CD14-positive monocyte (primary cell): Measurements from ENCODE around the gene FAM193A. TPM values are rescaled to one million over a fixed set of nuclear protein-coding genes. Genes with fewer than 3 reads are reported as not detected.

ENCODE experiments used
- DNase-seq, 3 donors: peaks; one replicate each; pipeline ENCODE4 v3.0.0-alpha.2; 2011 to 2022
- H2AFZ ChIP-seq: 2 replicates; pipeline ENCODE4 v1.6.0; 2012; ENCODE audit warnings: mild to moderate bottlenecking, low read depth, low read length, inconsistent platforms; ENCODE audit not compliant: insufficient read depth, poor library complexity, severe bottlenecking
- H3K27ac ChIP-seq, 2 donors: 1 replicate in 1 of 2; 2 replicates in 1 of 2; pipeline ENCODE4 v1.5.1; 2012 to 2013; ENCODE audit warnings: low read length in 2 of 2, control low read depth in 1 of 2, inconsistent platforms in 1 of 2, low read depth in 1 of 2, mild to moderate bottlenecking in 1 of 2
- H3K27me3 ChIP-seq, 2 donors: one replicate each; pipeline versions ENCODE4 v1.6.0 to v1.6.1; 2011 to 2013; ENCODE audit warnings: low read length in 2 of 2; ENCODE audit not compliant: control insufficient read depth in 2 of 2, insufficient read depth in 2 of 2
- H3K36me3 ChIP-seq, 2 donors: replicated peaks in 1 of 2; 1 replicate in 1 of 2; 2 replicates in 1 of 2; pipeline versions ENCODE4 v1.5.1 to v1.6.1; 2012 to 2013; ENCODE audit warnings: low read length in 2 of 2, control low read depth in 1 of 2, inconsistent platforms in 1 of 2, mild to moderate bottlenecking in 1 of 2; ENCODE audit not compliant: insufficient read depth in 2 of 2, control insufficient read depth in 1 of 2
- H3K4me1 ChIP-seq, 2 donors: 1 replicate in 1 of 2; 2 replicates in 1 of 2; pipeline versions ENCODE4 v1.5.1 to v1.6.1; 2012 to 2013; ENCODE audit warnings: low read length in 2 of 2, control low read depth in 1 of 2, inconsistent platforms in 1 of 2, mild to moderate bottlenecking in 1 of 2, moderate library complexity in 1 of 2; ENCODE audit not compliant: insufficient read depth in 2 of 2, control insufficient read depth in 1 of 2
- H3K4me2 ChIP-seq: replicated peaks from 2 replicates; pipeline ENCODE3; 2012; ENCODE audit warnings: low read length, moderate library complexity, mild to moderate bottlenecking; ENCODE audit not compliant: poor library complexity, severe bottlenecking; ENCODE audit errors: extremely low read depth
- H3K4me3 ChIP-seq, 3 experiments: fragments of 200-600 bp in 1 of 3; sonication (generic) in 1 of 3; replicated peaks in 1 of 3; 1 replicate in 2 of 3; 2 replicates in 1 of 3; pipeline ENCODE4 v1.5.1; 2011 to 2013; ENCODE audit warnings: low read length in 3 of 3, mild to moderate bottlenecking in 3 of 3, control low read depth in 2 of 3, low read depth in 2 of 3, inconsistent platforms in 1 of 3, moderate library complexity in 1 of 3
- H3K79me2 ChIP-seq: 2 replicates; pipeline ENCODE4 v1.6.0; 2012; ENCODE audit warnings: mild to moderate bottlenecking, control low read depth, inconsistent platforms, low read length, moderate library complexity; ENCODE audit not compliant: insufficient read depth
- H3K9ac ChIP-seq: 2 replicates; pipeline ENCODE4 v1.6.0; 2017; ENCODE audit warnings: low read length, mild to moderate bottlenecking; ENCODE audit not compliant: insufficient read depth, poor library complexity, severe bottlenecking
- H3K9me3 ChIP-seq, 2 donors: replicated peaks in 1 of 2; 1 replicate in 1 of 2; 2 replicates in 1 of 2; pipeline versions ENCODE4 v1.5.1 to v1.6.1; 2012 to 2013; ENCODE audit warnings: low read length in 2 of 2, control low read depth in 1 of 2; ENCODE audit not compliant: control insufficient read depth in 1 of 2, insufficient read depth in 1 of 2
- H4K20me1 ChIP-seq: 2 replicates; pipeline ENCODE4 v1.6.0; 2012; ENCODE audit warnings: mild to moderate bottlenecking, low read length, control low read depth, moderate library complexity; ENCODE audit not compliant: insufficient read depth
- H3K27ac Mint-ChIP-seq, 7 donors: one replicate each; pipeline ENCODE4 v1.8.0; 2020; ENCODE audit warnings: mild to moderate bottlenecking in 7 of 7, mixed read lengths in 7 of 7, moderate library complexity in 6 of 7, inconsistent platforms in 2 of 7
- H3K27me3 Mint-ChIP-seq, 3 donors: one replicate each; pipeline ENCODE4 v1.8.0; 2021 to 2022; ENCODE audit warnings: low read depth in 3 of 3, mild to moderate bottlenecking in 3 of 3, mixed read lengths in 3 of 3, moderate library complexity in 3 of 3, inconsistent platforms in 1 of 3
- H3K36me3 Mint-ChIP-seq, 2 donors: one replicate each; pipeline ENCODE4 v1.8.0; 2020; ENCODE audit warnings: mixed read lengths in 2 of 2, inconsistent platforms in 1 of 2, mild to moderate bottlenecking in 1 of 2
- H3K4me1 Mint-ChIP-seq: one replicate; pipeline ENCODE4 v1.8.0; 2020; ENCODE audit warnings: mild to moderate bottlenecking, mixed read lengths
- H3K4me3 Mint-ChIP-seq, 2 donors: one replicate each; pipeline ENCODE4 v1.8.0; 2020; ENCODE audit warnings: mild to moderate bottlenecking in 2 of 2, mixed read lengths in 2 of 2, moderate library complexity in 1 of 2
- H3K9me3 Mint-ChIP-seq, 7 donors: one replicate each; pipeline ENCODE4 v1.8.0; 2020 to 2022; ENCODE audit warnings: mixed read lengths in 7 of 7, mild to moderate bottlenecking in 6 of 7, moderate library complexity in 6 of 7, inconsistent platforms in 2 of 7
- WGBS: methylation state at CpG from one replicate; pipeline ENCODE4 v1.1.5; 2013; ENCODE audit warnings: missing lambda C conversion rate; ENCODE audit not compliant: insufficient coverage; 5-methylcytosine and 5-hydroxymethylcytosine counted together
- intact Hi-C, 2 donors: fragments of 100-400 bp; cut with micrococcal nuclease; formaldehyde crosslinking; loops; one replicate each; pipeline versions ENCODE4 v1.15.0 to v1.15.1; 2023
- polyA plus RNA-seq, 3 donors: library from polyadenylated mRNA; depleted of rRNA in 1 of 3; unstranded in 2 of 3; stranded (reverse) in 1 of 3; fragments of 300-500 nt in 2 of 3; fragments of >200 nt in 1 of 3; fragmentation: Illumina TruSeq in 2 of 3; gene quantifications; 1 replicate in 2 of 3; 2 replicates in 1 of 3; pipeline ENCODE4 v1.2.3, GENCODE V29; 2012 to 2021
- TF ChIP-seq, protein P1 (sequence below): fragments of 200-600 bp; IDR thresholded peaks from one replicate; pipeline ENCODE4 v1.8.0; 2022; ENCODE audit warnings: antibody characterized with exemption, mild to moderate bottlenecking

Gene FAM193A
- polyA plus RNA-seq, 3 donors, result 0.66 to 11.8 (median 0.82) TPM

GRCh38 chr4:2686379-2687265, 150.2 kb downstream of the FAM193A start:
- Histone ChIP-seq H3K4me1 (no peaks in the 10 kb centered on the region), H3K36me3 (peaks cover 86 to 100% of the 10 kb centered on the region in 2 donors), H3K27ac (no peak overlapping the region), H3K27me3 (no peaks in the 10 kb centered on the region), H3K9me3 (no peaks in the 10 kb centered on the region), H3K4me2 (no peak overlapping the region), H2AFZ (no peak overlapping the region), H4K20me1 (peaks cover 37% of the 10 kb centered on the region), H3K9ac (no peak overlapping the region), H3K79me2 (no peaks in the 10 kb centered on the region), H3K4me3 (no peak overlapping the region)
- Mint-ChIP-seq H3K36me3 (peaks cover 87 to 91% of the 10 kb centered on the region in 2 donors), H3K9me3 (peaks cover 0 to 1% (median 0%) of the 10 kb centered on the region in 7 donors), H3K4me1 (peaks cover 2% of the 10 kb centered on the region), H3K4me3 (no peak overlapping the region), H3K27ac (no peak overlapping the region), H3K27me3 (no peaks in the 10 kb centered on the region)
- TF ChIP-seq, protein P1, sequence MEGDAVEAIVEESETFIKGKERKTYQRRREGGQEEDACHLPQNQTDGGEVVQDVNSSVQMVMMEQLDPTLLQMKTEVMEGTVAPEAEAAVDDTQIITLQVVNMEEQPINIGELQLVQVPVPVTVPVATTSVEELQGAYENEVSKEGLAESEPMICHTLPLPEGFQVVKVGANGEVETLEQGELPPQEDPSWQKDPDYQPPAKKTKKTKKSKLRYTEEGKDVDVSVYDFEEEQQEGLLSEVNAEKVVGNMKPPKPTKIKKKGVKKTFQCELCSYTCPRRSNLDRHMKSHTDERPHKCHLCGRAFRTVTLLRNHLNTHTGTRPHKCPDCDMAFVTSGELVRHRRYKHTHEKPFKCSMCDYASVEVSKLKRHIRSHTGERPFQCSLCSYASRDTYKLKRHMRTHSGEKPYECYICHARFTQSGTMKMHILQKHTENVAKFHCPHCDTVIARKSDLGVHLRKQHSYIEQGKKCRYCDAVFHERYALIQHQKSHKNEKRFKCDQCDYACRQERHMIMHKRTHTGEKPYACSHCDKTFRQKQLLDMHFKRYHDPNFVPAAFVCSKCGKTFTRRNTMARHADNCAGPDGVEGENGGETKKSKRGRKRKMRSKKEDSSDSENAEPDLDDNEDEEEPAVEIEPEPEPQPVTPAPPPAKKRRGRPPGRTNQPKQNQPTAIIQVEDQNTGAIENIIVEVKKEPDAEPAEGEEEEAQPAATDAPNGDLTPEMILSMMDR, result no peak
- WGBS, result 95% methylated on average over 6 of the region's 13 CpGs
- DNase-seq, result no peak
- intact Hi-C loops, result no loop called here

DNA sequence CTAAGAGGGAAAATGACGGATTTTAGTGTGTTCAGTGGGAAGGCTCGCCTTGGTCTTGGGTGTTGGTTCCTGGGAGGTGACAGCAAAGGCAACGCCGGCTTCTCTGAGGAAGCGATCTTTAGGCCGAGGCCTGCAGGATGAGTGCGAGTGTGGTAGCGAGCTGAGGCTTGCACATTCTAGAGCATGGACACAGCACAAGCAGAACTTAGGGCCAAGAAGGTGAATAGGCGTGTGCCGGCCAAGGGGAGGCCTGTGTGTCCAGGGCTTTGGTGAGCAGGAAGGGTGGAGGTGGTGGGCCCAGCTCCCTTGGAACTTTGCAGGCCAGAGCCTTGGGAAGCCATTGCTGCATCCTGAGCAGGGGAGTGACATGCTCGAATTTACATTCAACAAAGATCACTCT, 151.8 kb downstream of the FAM193A start:
- DNase-seq, result no peak
- TF ChIP-seq, protein P1, result no peak
- Histone ChIP-seq H4K20me1 (peaks cover 36% of the 10 kb centered on the region), H3K27ac (no peak overlapping the region), H3K4me3 (no peak overlapping the region), H3K4me1 (no peaks in the 10 kb centered on the region), H3K9ac (no peak overlapping the region), H3K36me3 (peaks cover 91 to 100% of the 10 kb centered on the region in 2 donors), H3K79me2 (no peaks in the 10 kb centered on the region), H3K27me3 (no peaks in the 10 kb centered on the region), H2AFZ (no peak overlapping the region), H3K4me2 (no peak overlapping the region), H3K9me3 (no peaks in the 10 kb centered on the region)
- Mint-ChIP-seq H3K9me3 (peaks cover 0 to 1% (median 0%) of the 10 kb centered on the region in 7 donors), H3K36me3 (peaks cover 91 to 92% of the 10 kb centered on the region in 2 donors), H3K27me3 (no peaks in the 10 kb centered on the region), H3K27ac (peak overlapping the region in 1 of 7 donors; percentile 27), H3K4me3 (no peak overlapping the region), H3K4me1 (peaks cover 2% of the 10 kb centered on the region)
- intact Hi-C loops, result no loop called here
- WGBS, result 98% methylated on average over 11 of the region's 11 CpGs
